NCI-H524 (cell line): ENCODE measurements around the gene CFAP45.

Experiments
- DNase-seq, 2 experiments: peaks; one replicate each; lab custom pipeline; 2025; lab: John Stamatoyannopoulos, UW

The CFAP45 gene

GRCh38 chr1:159853417-159854115 is 46.4 kb downstream of the CFAP45 start:
- DNase-seq, result no peak

GRCh38 chr1:159851407-159851806 is 48.6 kb downstream of the CFAP45 start:
- no peak for DNase-seq

- DNase-seq, result no peak
These were observed 50.2 kb downstream of the CFAP45 start for GRCh38 chr1:159849626-159850366.

- no peak for DNase-seq
These were observed 51.6 kb downstream of the CFAP45 start for GRCh38 chr1:159848326-159848725.

- DNase-seq, result no peak
These were observed 52.7 kb downstream of the CFAP45 start for GRCh38 chr1:159847231-159847630.

- no peak for DNase-seq
These were observed 54.0 kb downstream of the CFAP45 start for GRCh38 chr1:159845751-159846629.

- DNase-seq, result no peak
These were observed 56.5 kb downstream of the CFAP45 start for GRCh38 chr1:159843459-159843858.

GRCh38 chr1:159841749-159842148 is 58.2 kb downstream of the CFAP45 start:
- DNase-seq, result no peak

GRCh38 chr1:159839116-159839849 is 60.7 kb downstream of the CFAP45 start:
- DNase-seq, result no peak

- DNase-seq, result no peak
These were observed 61.2 kb downstream of the CFAP45 start for GRCh38 chr1:159838715-159839114.

GRCh38 chr1:159835862-159836525 is 64.0 kb downstream of the CFAP45 start:
- DNase-seq, result no peak

GRCh38 chr1:159835356-159835755 is 64.6 kb downstream of the CFAP45 start:
- no peak for DNase-seq

GRCh38 chr1:159832309-159832708 is 67.7 kb downstream of the CFAP45 start:
- DNase-seq, result no peak

GRCh38 chr1:159831412-159832141 is 68.4 kb downstream of the CFAP45 start:
- peak in 1 of 2 experiments; percentile 22 for DNase-seq

- DNase-seq, result no peak
These were observed 69.2 kb downstream of the CFAP45 start for GRCh38 chr1:159830722-159831121.

- no peak for DNase-seq
These were observed 70.0 kb downstream of the CFAP45 start for GRCh38 chr1:159829822-159830465.

- DNase-seq, result peak in 1 of 2 experiments; percentile 10
These were observed 70.7 kb downstream of the CFAP45 start for GRCh38 chr1:159829273-159829634.

GRCh38 chr1:159828581-159829272 is 71.2 kb downstream of the CFAP45 start:
- no peak for DNase-seq

- no peak for DNase-seq
These were observed 71.8 kb downstream of the CFAP45 start for GRCh38 chr1:159828176-159828575.

GRCh38 chr1:159827549-159827948 is 72.4 kb downstream of the CFAP45 start:
- DNase-seq, result no peak
